Large intestine (tissue), 12 donors: ENCODE data around the gene CHAF1A. TPM values are rescaled to one million over a fixed set of nuclear protein-coding genes. Genes with fewer than 3 reads are reported as not detected.

Source experiments
- DNase-seq, 2 donors: peaks; one replicate each; pipeline versions ENCODE4 v3.0.0 to v3.0.0-alpha.2; 2013
- H3K27ac ChIP-seq: one replicate; pipeline ENCODE4 v1.5.1; 2013; ENCODE audit warnings: low read length
- H3K27me3 ChIP-seq: 2 replicates; pipeline ENCODE4 v1.6.1; 2013; ENCODE audit warnings: low read length; ENCODE audit not compliant: control insufficient read depth, insufficient read depth
- H3K36me3 ChIP-seq: 2 replicates; pipeline ENCODE4 v1.6.1; 2013; ENCODE audit warnings: low read length; ENCODE audit not compliant: control insufficient read depth, insufficient read depth
- H3K4me1 ChIP-seq: one replicate; pipeline ENCODE4 v1.6.1; 2013; ENCODE audit warnings: low read length; ENCODE audit not compliant: control insufficient read depth, insufficient read depth
- H3K4me3 ChIP-seq: one replicate; pipeline ENCODE4 v1.5.1; 2013; ENCODE audit warnings: low read length
- H3K9me3 ChIP-seq: one replicate; pipeline ENCODE4 v1.6.1; 2013; ENCODE audit warnings: mild to moderate bottlenecking, low read depth, low read length, moderate library complexity; ENCODE audit not compliant: control insufficient read depth
- WGBS: methylation state at CpG from one replicate; pipeline ENCODE4 v1.1.5; 2013; ENCODE audit warnings: low lambda C conversion rate; ENCODE audit not compliant: insufficient coverage; 5-methylcytosine and 5-hydroxymethylcytosine counted together
- long read RNA-seq, 11 donors: transcript quantifications; one replicate each; lab custom pipeline, GENCODE V29; 2026
- polyA plus RNA-seq: library from polyadenylated mRNA; unstranded; fragments of 120-200 nt; gene quantifications from one replicate; pipeline ENCODE4 v1.2.1, GENCODE V29; 2013

CHAF1A gene
- polyA plus RNA-seq: 12.4 TPM
- long read RNA-seq, donor 1, partial matches to known transcripts: 8 of 8 reads
- long read RNA-seq, donor 1, other reads (novel, unspliced or antisense): 0 of 8 reads
- long read RNA-seq, donor 2, partial matches to known transcripts: 33 of 103 reads
- long read RNA-seq, donor 2, other reads (novel, unspliced or antisense): 68 of 103 reads
- long read RNA-seq, donor 3: 0 reads
- long read RNA-seq, donor 4: 0 reads
- long read RNA-seq, donor 5, partial matches to known transcripts: 6 of 6 reads
- long read RNA-seq, donor 5, other reads (novel, unspliced or antisense): 0 of 6 reads
- long read RNA-seq, donor 6, partial matches to known transcripts: 0 of 1 reads
- long read RNA-seq, donor 6, other reads (novel, unspliced or antisense): 0 of 1 reads
- long read RNA-seq, donor 7, partial matches to known transcripts: 6 of 6 reads
- long read RNA-seq, donor 7, other reads (novel, unspliced or antisense): 0 of 6 reads
- long read RNA-seq, donor 8, partial matches to known transcripts: 13 of 13 reads
- long read RNA-seq, donor 8, other reads (novel, unspliced or antisense): 0 of 13 reads
- long read RNA-seq, donor 9: 0 reads
- long read RNA-seq, donor 10: 0 reads
- long read RNA-seq, donor 11, partial matches to known transcripts: 13 of 42 reads
- long read RNA-seq, donor 11, other reads (novel, unspliced or antisense): 28 of 42 reads

- Histone ChIP-seq H3K4me1 (peaks cover 32% of the 10 kb centered on the region), H3K36me3 (peaks cover 4% of the 10 kb centered on the region), H3K27me3 (no peaks in the 10 kb centered on the region), H3K4me3 (peak within 1 kb of the TSS; percentile 84), H3K27ac (peak within 1 kb of the TSS; percentile 72), H3K9me3 (no peaks in the 10 kb centered on the region)
- peak; percentile 100 for DNase-seq
- WGBS: 0% methylated on average over 1 of the region's 84 CpGs
Observed at GRCh38 chr19:4402171-4403004, at the start of gene CHAF1A. CHAF1A (plus strand) TSS chr19:4402640; CDS start chr19:4402763, 123 bp downstream.

GRCh38 chr19:4352701-4353121 lies 49.7 kb upstream of the CHAF1A start:
- no peak for DNase-seq
- WGBS: no CpG with 5 or more reads among the region's 9 CpGs
- Histone ChIP-seq H3K9me3 (no peaks in the 10 kb centered on the region), H3K4me3 (no peak overlapping the region), H3K4me1 (no peaks in the 10 kb centered on the region), H3K27me3 (no peaks in the 10 kb centered on the region), H3K36me3 (peaks cover 10% of the 10 kb centered on the region), H3K27ac (no peak overlapping the region)

GRCh38 chr19:4354282-4354681 lies 48.2 kb upstream of the CHAF1A start:
- no peaks in the 10 kb centered on the region for H3K27me3 ChIP-seq
- H3K27ac ChIP-seq: no peak overlapping the region
- no peaks in the 10 kb centered on the region for H3K9me3 ChIP-seq
- H3K36me3 ChIP-seq: peaks cover 23% of the 10 kb centered on the region
- H3K4me3 ChIP-seq: no peak overlapping the region
- WGBS: no CpG with 5 or more reads among the region's 12 CpGs
- DNase-seq: no peak
- H3K4me1 ChIP-seq: no peaks in the 10 kb centered on the region

- H3K36me3 ChIP-seq: peaks cover 30% of the 10 kb centered on the region
Observed at GRCh38 chr19:4354897-4355296, 47.5 kb upstream of the CHAF1A start.

GRCh38 chr19:4357095-4357797 lies 45.2 kb upstream of the CHAF1A start:
- DNase-seq: no peak
- Histone ChIP-seq H3K9me3 (no peaks in the 10 kb centered on the region), H3K36me3 (peaks cover 53% of the 10 kb centered on the region), H3K27me3 (no peaks in the 10 kb centered on the region), H3K4me1 (peaks cover 4% of the 10 kb centered on the region), H3K27ac (no peak overlapping the region), H3K4me3 (no peak overlapping the region)
- WGBS: no CpG with 5 or more reads among the region's 23 CpGs

More at GRCh38 chr19:4354897-4355296, 47.5 kb upstream of the CHAF1A start:
- Histone ChIP-seq H3K4me3 (no peak overlapping the region), H3K9me3 (no peaks in the 10 kb centered on the region), H3K27me3 (no peaks in the 10 kb centered on the region), H3K4me1 (no peaks in the 10 kb centered on the region), H3K27ac (no peak overlapping the region)
- DNase-seq: no peak
- WGBS: no CpG with 5 or more reads among the region's 17 CpGs

GRCh38 chr19:4357921-4358326 lies 44.5 kb upstream of the CHAF1A start:
- no peaks in the 10 kb centered on the region for H3K27me3 ChIP-seq
- peaks cover 60% of the 10 kb centered on the region for H3K36me3 ChIP-seq
- no CpG with 5 or more reads among the region's 16 CpGs for whole genome bisulfite sequencing
- H3K27ac ChIP-seq: no peak overlapping the region
- H3K9me3 ChIP-seq: no peaks in the 10 kb centered on the region
- DNase-seq: no peak
- peaks cover 4% of the 10 kb centered on the region for H3K4me1 ChIP-seq
- H3K4me3 ChIP-seq: no peak overlapping the region

GRCh38 chr19:4358709-4359626 lies 43.5 kb upstream of the CHAF1A start:
- Histone ChIP-seq H3K4me1 (peaks cover 4% of the 10 kb centered on the region), H3K36me3 (peaks cover 68% of the 10 kb centered on the region), H3K9me3 (no peaks in the 10 kb centered on the region), H3K4me3 (no peak overlapping the region), H3K27me3 (no peaks in the 10 kb centered on the region), H3K27ac (no peak overlapping the region)
- no peak for DNase-seq
- no CpG with 5 or more reads among the region's 25 CpGs for WGBS

- no peak for DNase-seq
- no peaks in the 10 kb centered on the region for H3K9me3 ChIP-seq
- no CpG with 5 or more reads among the region's 13 CpGs for WGBS
- H3K27me3 ChIP-seq: no peaks in the 10 kb centered on the region
- peaks cover 4% of the 10 kb centered on the region for H3K4me1 ChIP-seq
- H3K36me3 ChIP-seq: peaks cover 68% of the 10 kb centered on the region
- H3K27ac ChIP-seq: no peak overlapping the region
- no peak overlapping the region for H3K4me3 ChIP-seq
Observed at GRCh38 chr19:4359627-4360000, 42.8 kb upstream of the CHAF1A start.

GRCh38 chr19:4360081-4360569 lies 42.3 kb upstream of the CHAF1A start:
- Histone ChIP-seq H3K4me3 (no peak overlapping the region), H3K27me3 (no peaks in the 10 kb centered on the region), H3K36me3 (peaks cover 71% of the 10 kb centered on the region), H3K9me3 (no peaks in the 10 kb centered on the region), H3K27ac (no peak overlapping the region), H3K4me1 (peaks cover 4% of the 10 kb centered on the region)
- no peak for DNase-seq
- no CpG with 5 or more reads among the region's 9 CpGs for WGBS
